Femur (tissue), 1 donor: Measurements from ENCODE around the gene HYAL1.
A peak's percentile ranks its signal among the peaks of the same experiment; 100 is the strongest.
"Not testable (repeated sequence)": the region's sequence is repeated elsewhere in the genome, so short reads cannot be mapped to it uniquely, and the experiment has no call there.

Source experiments
- DNase-seq: peaks from one replicate; pipeline ENCODE4 v3.0.0-alpha.2; 2017

The HYAL1 gene

DNA sequence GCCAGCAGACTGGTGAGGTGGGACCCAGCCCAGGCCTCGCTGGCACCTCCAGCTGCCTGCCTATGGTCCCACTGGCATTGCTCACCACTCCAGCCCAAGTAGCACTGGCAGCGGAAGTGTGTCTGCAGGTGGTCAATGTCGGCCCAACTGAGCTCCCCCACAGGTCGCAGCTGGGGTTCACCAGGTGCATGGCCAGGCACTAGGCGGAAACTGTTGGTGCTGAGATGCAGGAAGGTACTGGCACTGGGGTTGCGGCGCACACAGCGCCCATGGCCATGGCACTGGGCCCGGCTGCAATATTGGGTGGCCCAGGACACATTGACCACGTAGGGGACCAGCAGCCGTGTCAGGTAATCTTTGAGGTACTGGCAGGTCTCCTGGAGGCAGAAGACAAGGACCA, 14.8 kb upstream of the HYAL1 start:
- peak; percentile 24 for DNase-seq

DNA sequence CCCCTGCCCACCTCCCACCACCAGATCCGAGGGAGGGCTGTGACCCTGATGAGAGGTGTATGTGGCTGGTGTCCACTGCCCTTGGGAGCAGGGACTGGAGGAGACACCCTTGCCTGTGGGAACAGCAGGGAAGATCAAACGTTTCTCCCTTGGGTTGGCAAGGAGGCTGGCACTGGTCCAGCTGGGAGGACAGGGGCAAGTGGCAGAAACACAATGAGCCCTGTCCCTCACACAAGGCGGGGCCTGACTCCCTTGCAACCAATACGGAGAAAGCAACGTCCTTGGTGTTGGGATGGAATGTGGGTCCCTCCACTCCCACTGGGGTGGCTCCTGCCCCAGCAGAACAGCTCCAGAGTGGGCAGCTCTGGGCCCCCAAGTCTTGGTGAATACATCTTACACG, 13.9 kb upstream of the HYAL1 start:
- peak; percentile 24 for DNase-seq

DNA sequence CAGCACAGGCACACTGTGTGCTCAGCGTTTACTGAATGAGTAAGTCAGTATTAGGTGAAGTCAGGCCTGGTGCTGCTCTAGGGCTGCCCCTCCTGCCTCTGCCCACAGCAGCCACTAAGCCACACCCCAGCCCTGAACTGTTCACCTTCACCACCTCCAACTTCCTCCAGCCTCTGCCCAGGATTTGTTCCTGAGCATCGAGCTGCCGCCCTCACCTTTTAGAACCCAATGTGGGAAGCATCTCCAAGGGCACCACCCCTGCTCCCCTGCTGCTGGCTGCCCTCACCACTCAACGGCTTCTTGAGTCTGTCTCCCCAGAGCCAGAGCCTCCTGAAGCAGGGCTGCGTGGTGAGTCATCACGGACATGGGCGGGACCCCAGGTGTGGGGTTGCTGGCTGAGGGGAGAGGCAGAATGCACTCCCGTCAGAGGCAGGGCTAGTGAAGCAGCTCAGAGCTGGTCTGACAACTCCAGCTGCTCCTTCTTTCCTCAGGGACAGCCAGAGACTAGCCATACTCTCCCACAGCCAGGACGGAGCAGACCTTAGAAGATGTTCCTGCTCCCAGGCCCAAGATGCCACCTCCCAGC, 13.4 kb upstream of the HYAL1 start:
- peak; percentile 20 for DNase-seq

DNA sequence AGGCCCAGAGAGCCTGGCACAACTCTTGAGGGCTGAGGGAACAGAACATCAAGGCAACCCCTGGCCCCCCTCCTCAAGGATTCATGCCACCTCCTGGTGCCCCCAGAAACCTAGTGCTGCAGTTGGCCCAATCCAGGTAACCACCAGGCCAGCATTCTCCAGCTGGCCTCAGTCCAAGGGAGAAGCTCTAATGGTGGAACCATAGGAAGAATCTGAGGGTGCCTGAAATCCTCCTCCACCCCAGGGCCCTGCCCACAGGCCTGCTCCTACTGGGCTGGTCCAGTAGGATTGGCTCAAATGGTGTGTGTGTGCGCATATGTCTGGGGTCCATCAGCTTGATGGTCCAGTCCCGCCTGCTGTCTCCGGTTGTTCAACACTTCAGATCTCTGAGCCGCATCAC, 11.4 kb upstream of the HYAL1 start:
- no peak for DNase-seq

DNA sequence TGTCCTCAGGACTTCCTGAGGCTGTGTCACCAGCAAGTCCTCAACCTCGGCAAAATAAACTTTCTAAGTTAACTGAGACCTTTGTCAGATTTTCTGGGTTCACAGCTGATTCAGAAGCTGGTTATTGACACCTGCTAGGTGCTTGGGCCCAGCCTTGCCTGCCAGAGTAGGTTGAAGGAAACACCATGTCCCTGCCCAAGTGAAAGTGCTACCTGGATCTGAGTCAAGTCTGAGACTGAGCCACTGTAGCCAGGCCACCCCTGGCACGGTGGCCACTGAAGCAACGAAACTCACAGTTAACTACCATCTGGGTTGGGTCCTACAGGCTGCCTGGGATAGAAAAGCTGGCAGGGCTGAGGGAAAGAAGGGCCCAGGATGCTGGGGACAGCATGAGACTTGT, 11.0 kb upstream of the HYAL1 start:
- DNase-seq = no peak

DNA sequence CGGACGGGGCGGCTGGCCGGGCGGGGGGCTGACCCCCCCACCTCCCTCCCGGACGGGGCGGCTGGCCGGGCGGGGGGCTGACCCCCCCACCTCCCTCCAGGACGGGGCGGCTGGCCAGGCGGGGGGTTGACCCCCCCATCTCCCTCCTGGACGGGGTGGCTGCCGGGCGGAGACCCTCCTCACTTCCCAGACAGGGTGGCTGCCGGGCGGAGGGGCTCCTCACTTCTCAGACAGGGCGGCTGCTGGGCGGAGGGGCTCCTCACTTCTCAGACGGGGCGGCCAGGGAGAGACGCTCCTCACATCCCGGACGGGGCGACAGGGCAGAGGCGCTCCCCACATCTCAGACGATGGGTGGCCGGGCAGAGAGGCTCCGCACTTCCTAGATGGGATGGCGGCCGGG, 8.7 kb upstream of the HYAL1 start:
- DNase-seq = not testable (repeated sequence)

DNA sequence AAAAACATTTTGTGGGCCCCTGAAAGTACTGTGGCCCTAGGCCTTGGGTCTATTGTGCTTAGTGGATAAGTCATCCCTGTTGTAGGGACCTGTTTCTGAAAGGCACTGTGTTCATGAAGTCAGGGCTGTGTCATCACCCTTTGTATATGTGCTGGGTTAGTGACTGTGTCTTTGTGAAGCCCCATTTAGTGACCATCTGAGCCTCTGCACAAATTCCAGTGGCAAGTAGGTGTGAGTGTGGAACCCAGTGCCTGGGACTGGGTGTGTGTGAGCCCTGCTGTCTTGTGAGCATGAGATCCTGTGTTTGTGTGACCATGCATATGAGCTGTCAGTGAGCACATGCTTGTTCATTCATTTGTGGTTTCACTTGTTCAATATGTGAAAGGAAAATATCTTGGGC, 1.2 kb upstream of the HYAL1 start:
- no peak for DNase-seq

DNA sequence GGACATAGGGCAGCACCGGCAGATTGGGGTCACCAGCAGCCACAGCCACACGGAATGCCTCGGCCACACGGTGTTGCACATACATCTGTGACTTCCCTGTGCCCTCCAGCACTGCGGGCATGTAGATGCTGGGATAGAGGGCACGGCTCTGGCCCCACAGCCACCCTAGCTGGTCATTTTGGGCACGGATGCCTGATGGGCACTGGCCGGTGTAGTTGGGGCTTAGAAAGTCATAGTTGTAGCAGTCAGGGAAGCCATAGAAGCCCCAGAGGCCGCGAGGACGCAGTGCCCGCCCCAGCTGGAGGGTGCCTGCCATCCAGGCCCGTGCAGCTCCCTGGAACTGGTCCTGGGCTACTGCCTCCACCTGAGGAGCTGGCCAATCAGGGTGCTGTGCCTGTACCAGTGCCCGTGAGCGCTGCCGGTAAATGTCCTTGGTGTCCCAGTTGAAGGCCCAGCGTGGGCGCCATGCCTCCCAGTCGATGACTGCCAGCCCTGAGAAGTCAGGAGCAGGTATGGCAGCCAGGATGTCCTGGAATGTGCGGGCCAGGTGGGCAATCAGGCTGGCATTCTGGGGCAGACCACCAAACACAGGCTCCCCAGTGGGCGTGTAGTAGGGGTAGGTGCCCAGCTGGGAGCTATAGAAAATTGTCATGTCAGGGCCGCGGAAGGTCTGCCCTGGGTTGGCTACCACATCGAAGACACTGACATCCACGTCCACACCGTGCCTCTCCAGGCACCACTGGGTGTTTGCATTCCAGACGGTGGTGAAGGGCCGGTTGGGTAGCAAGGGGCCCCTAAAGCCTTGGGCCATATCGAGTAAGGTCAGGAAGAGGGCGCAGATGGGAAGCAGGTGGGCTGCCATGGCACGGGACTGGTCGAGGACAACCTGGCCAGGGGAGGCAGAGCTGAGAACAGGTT, 1.0 kb downstream of the HYAL1 start:
- peak; percentile 28 for DNase-seq

DNA sequence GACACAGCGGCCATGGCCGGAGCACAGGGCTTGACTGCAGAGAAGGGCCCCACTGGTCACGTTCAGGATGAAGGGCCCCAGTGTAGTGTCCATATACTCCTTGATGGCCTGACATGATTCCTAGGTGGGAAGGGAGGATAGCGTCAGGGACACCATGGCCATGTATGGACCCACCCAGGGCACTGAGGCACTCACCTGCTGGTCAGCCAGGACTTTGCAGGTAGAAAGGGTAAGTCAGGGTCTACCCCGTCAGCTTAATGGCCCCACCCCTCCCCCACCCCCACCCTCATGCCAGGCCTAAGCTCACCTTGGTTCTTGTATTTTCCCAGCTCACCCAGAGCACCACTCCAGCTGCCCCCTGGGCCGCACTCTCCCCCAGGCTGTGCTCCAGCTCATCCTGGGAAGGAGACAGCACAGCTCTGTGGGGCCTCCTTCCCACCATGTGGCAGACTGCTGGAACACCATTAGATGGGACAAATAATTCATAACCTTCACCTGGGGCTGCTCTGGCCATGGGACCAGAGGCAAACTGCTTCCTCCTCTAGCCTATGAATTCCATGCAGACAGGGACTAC, 2.6 kb downstream of the HYAL1 start:
- DNase-seq = peak; percentile 33

DNA sequence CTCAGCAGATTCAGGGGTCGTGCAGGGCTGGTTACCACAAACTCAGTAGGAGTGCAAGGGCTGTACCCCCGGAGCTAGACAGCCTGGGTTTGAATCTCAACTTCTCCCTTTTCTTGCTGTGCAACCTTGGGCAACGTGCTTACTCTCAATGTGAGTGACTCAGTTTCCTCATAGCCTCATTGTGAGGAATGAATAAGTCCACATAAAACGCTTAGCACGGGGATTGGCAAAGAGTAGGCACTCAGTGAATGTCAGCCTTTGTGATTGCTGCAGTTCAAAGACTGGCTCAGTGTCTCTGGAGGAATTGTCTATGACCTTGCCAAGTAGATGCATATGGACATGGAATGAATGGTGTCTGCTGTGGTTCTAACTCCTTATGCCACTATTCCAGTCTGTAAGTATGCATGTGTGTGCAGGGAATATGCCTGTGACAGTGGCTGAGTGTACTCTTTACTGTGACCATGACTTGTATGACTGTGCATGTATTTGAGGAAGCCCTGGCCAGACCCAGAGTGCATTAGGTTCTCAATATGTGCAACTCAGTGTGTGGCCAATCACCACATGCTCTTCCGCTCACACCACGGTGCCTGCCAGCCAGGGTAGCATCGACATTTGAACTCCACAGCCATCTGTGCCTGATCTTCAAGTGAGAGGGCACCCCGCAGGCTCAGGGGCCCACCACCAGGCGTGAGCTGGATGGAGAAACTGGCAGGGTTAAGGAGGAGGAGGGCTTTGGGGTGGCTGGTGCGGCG, 3.3 kb downstream of the HYAL1 start:
- peak; percentile 63 for DNase-seq

DNA sequence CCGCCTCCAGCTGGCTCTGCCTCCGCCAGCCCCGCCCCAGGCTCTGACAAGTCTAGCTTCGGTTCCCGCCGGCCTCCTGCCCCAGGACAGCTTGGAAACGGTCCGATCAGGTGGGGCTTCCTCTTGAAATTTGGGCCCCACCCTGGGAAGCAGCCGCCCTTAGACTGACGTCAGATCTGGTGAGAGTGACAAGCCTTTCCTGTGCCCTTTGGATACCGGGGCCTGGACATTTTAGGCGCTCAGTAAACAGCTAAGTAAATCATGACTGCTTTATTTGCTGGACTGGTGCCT, 3.8 kb downstream of the HYAL1 start:
- DNase-seq = no peak

DNA sequence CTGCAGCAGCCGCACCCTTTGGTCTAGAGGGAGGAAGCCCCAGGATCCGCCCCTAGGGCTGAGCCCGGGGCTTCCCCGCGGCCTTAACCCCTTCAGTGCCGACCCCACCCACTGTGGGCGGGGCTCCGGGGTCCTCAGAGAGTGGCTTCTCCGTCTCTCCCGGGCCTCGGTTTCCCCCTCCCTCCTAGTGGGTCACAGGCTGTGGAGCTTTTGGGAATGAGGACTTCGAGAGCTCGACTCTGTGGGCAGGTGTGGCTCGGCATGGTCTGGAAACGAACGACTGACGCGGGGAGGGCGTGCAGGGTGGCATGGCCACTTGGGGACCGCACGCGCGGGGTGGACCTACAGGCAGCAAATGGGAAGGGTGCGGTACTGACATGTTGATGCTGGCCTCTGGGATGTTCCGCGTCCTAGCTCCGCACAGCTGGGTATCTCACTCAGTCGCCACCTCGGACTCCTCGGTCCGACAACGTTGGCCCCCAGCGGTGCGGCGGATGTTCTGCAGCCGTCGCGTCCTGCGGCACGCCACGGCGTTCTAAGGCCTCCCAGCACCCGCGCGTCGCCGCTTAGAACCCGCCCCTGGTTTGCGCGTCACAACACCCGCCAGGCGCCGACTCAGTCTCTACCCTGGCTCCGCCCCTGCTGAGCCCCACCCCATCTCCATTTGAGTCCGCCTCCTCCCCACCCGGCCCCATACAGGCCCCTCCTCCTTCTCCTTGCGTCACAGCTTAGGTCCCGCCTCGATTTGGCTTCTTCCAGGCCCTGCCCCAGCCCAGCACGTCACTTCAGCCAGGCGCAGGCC, 4.3 kb downstream of the HYAL1 start, which contains the start of the genes HYAL3 and NAA80:
Gene HYAL3 (minus strand): TSS at position 570 of the 802 bp plus-strand sequence. CDS start 3,803 bp downstream, outside the sequence.
Gene NAA80 (minus strand): TSS at position 570 of the 802 bp plus-strand sequence. CDS start 1,942 bp downstream, outside the sequence.
- peak; percentile 100 for DNase-seq

DNA sequence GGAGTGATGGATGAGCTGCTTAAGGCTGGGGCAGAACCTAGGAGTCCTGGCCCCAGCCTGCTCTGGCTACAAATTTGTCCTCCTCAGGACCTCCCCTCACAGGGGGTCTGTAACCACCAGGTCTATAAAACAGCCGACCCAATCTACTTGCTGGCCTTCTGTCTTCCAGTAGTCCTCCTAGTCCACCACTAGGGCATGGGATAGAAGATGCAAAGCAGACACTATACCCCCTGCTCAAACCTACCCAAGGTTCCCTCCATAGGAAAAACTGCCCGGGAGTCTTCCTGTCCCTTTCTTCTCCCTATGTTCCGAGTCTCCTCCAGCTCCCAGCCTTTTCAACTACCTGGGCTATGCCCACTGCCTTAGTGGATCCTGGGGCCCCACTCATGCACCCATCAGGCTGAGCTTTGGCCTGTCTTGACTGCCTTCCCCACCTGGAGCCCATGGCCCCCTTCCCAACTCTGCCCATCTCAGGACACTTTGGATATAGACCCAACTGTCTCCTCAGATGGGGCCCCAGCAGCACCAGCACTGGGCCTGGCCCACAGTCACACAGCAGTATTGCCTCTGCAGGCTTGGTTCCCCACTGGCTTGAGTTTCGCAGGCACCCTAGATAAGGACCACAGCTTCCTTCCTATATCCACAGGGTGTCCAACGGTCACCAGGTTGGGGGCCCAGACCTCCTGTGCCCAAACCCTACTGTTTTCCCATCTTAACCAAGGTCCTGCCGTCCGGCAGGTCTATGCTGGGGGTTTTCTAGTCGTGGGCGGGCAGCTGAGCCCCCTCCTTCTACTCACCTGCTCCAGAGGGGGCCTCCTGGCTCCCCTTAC, 5.3 kb downstream of the HYAL1 start:
- peak; percentile 46 for DNase-seq

DNA sequence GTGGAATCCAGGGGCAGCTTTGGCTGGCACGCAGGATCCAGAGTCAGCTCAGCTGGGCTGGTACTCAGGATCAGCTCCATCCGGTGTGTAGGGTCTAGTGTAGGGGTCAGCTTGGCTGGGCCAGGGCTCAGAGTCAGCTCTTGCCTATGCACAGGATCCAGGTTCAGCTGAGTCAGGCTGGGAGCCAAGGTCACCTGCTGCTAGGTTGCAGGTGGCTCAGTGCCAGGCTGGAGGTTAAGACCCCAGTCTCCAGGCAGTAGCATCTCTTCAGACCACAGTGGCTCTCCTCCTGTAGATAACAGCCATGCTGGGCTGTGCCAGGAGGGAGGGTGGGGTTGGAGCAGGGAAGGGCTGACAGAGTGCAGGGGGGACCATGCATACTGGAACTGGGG, 6.0 kb downstream of the HYAL1 start:
- DNase-seq = peak; percentile 50

DNA sequence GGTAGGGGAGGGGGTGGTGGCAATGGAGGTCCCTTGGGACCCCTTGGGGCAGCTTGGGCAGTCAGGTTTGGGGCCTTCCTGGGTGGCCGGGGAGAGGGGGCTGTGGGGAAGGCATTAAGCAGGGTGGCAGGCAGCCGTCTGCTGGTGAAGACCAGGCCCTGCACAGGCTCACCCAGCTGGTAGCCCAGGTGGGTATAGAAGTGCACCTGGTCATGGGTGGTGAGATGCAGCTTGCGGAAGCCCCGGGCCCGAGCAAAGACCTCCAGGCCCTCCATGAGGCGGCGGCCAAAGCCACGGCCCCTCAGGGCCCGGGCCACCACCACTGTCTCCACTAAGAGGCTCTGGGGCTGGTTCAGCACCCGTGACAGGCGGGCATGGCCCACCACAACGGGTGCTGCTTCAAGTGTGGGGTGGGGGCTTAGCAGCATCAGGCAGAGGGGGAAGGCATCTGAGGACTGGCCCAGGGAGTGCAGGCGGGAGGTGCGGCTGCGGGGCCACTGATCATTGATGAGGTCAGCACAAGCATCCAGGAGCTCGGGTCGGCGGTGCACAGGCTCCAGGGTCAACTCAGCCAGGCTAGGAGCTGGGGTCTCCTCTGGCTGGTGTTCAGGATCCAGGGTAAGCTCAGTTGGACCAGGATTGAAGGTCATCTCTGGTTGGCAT, 6.5 kb downstream of the HYAL1 start:
- peak; percentile 33 for DNase-seq

DNA sequence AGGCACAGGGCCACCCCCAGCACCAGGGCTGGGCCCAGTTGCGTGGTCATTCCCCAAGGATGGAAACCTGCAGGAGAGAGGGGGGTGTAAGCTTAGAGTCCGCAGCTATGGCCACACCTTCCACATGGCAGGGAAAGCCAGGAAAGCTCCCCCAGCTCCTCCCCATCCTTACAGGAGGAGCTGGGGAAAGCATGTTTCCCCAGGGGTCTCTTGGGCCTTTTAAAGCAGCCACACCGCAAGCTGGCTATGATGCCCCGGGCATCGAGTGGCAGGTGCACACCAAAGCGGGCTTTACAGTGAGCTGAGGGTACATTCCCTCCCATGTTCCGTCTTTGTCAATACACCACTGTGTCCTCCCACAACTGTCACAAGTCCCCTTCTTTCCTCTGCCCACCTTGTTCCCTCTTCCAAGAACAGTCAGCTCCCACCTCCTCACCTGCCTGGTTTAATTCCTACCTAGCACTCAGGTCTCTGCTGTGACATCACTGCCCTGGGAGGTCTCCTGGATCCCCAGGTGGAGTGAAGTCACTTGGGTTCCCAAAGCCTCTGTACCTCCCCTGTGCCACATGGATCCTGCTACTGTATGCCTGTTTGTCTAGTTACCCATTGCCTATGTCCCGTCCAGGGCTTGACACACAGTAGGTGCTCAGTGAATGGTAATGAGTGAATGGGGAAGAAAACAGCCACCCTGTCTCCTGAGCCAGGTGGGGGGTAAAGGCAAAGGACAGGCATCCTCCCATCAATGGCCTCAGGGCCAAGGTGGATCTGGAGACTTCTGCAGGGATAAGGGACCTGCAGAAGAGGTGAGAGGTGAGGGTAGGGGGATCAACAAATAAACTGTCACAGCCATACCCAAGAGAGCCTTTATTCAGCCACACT, 7.6 kb downstream of the HYAL1 start:
- DNase-seq = peak; percentile 17

DNA sequence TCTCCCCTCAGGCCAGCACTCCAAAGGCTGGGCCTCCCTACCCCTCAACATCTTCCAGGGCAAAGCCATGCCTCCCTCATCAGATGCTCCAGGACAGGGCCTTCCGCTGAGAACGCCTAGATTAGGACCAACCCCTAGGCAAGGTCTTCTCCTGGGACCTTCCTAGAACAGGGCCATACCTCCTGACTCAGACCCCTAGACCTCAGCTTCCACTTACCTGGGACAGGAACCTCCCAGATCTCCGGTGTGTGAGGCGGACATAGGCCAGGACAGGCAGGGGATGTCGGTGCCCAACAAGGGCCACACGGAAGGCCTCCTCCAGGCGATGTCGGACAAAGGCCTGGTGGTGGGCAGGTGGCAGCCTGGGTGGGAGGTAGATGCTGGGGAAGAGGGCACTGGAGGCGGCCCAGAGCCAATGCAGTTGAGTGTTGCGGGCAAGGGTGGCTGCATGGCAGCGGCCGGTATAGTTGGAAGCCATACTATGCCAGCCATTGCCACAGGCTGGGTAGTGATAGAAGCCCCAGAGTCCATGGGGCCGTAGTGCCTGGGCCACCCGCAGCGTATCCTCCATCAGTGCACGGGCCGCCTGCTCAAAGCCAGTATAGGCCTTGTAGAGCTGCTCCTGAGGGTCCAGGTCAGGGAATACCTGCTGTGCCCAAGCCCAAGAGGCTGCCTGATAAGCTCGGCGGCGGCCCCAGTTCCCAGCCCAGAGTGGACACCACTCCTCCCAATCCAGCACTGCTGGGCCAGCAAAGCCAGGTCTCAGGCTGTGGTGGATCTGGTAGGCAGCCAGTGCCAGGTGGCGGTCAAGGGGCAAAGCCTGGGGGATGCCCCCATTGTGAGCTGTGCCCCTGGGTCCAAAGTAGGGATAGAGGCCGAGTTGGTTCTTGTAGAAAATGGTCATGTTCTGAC, 8.6 kb downstream of the HYAL1 start:
- DNase-seq = peak; percentile 27

DNA sequence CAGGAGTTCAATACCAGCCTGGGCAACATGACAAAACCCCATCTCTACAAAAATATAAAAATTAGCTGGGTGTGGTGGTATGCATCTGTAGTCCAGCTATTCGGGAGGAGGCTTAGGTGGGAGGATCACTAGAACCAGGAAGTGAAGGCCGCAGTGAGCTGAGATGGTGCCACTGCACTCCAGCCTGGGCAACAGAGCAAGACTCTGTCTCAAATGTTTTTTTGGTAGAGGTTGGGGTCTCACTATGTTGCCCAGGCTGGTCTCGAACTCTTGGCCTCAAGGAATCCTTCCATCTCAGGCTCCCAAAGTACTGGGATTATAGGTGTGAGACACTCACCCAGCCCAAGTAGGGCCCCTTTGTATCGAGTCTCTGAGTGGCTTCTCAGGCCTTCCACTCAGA, 9.3 kb downstream of the HYAL1 start:
- no peak for DNase-seq
